Right lobe of liver (tissue), 4 donors: ENCODE data around the gene ATP12A.

Experiments used
- POLR2A ChIP-seq: fragments of 450-650 bp; IDR thresholded peaks from one replicate; pipeline ENCODE4 v1.6.1; 2017; ENCODE audit warnings: antibody characterized with exemption, mild to moderate bottlenecking
- TF ChIP-seq, protein P1 (sequence below), 4 donors: fragments of 200-600 bp in 3 of 4; fragments of 450-650 bp in 1 of 4; IDR thresholded peaks; one replicate each; pipeline versions ENCODE4 v1.5.1 to v1.8.0; 2016 to 2022; ENCODE audit warnings: antibody characterized with exemption in 4 of 4, mild to moderate bottlenecking in 2 of 4
- donor health status: DM: no; HTN: no; CAD: no.
- donor health status: DM: no; HTN: no; CAD: no.
- donor health status: DM: no; HTN: yes; CAD: no.

GRCh38 chr13:24698686-24699085 lies 18.5 kb downstream of the ATP12A start:
- no peak for TF ChIP-seq POLR2A
- TF ChIP-seq, protein P1, sequence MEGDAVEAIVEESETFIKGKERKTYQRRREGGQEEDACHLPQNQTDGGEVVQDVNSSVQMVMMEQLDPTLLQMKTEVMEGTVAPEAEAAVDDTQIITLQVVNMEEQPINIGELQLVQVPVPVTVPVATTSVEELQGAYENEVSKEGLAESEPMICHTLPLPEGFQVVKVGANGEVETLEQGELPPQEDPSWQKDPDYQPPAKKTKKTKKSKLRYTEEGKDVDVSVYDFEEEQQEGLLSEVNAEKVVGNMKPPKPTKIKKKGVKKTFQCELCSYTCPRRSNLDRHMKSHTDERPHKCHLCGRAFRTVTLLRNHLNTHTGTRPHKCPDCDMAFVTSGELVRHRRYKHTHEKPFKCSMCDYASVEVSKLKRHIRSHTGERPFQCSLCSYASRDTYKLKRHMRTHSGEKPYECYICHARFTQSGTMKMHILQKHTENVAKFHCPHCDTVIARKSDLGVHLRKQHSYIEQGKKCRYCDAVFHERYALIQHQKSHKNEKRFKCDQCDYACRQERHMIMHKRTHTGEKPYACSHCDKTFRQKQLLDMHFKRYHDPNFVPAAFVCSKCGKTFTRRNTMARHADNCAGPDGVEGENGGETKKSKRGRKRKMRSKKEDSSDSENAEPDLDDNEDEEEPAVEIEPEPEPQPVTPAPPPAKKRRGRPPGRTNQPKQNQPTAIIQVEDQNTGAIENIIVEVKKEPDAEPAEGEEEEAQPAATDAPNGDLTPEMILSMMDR (IDR thresholded peaks at IDR 0.05) = no peak
